GM23338 (cell line): ENCODE data around the gene UQCC3. TPM values are rescaled to one million over a fixed set of nuclear protein-coding genes. Genes with fewer than 3 reads are reported as not detected.

Source experiments
- ATAC-seq: fragments of 200-7000 bp; cut with Tn5 transposase; 3 replicates; pipeline ENCODE4 v1.9.1; 2020
- DNase-seq: peaks from one replicate; pipeline ENCODE4 v3.0.0-alpha.2; 2015; ENCODE audit warnings: low spot score
- H2AFZ ChIP-seq: fragments of 200-600 bp; sonication (generic); 2 replicates; pipeline ENCODE4 v1.8.0; 2016; ENCODE audit warnings: antibody characterized with exemption, mild to moderate bottlenecking, moderate library complexity
- H3F3A ChIP-seq: fragments of 200-600 bp; sonication (generic); replicated peaks from 2 replicates; pipeline ENCODE4 v1.8.0; 2017; ENCODE audit warnings: antibody characterized with exemption, mixed run types, low read depth
- H3K27ac ChIP-seq: fragments of 200-600 bp; sonication (generic); 2 replicates; pipeline ENCODE4 v1.6.1; 2016; ENCODE audit warnings: low read depth
- H3K27me3 ChIP-seq: fragments of 200-600 bp; sonication (generic); 2 replicates; pipeline ENCODE4 v1.8.0; 2016; ENCODE audit warnings: mild to moderate bottlenecking, mixed run types, moderate library complexity; ENCODE audit not compliant: insufficient read depth
- H3K36me3 ChIP-seq: fragments of 200-600 bp; sonication (generic); 2 replicates; pipeline ENCODE4 v1.8.0; 2016; ENCODE audit warnings: mild to moderate bottlenecking; ENCODE audit not compliant: insufficient read depth
- H3K4me1 ChIP-seq: fragments of 200-600 bp; sonication (generic); 2 replicates; pipeline ENCODE4 v1.8.0; 2016; ENCODE audit warnings: mild to moderate bottlenecking, moderate library complexity; ENCODE audit not compliant: insufficient read depth
- H3K4me2 ChIP-seq: fragments of 200-600 bp; sonication (generic); 2 replicates; pipeline ENCODE4 v1.7.1; 2017; ENCODE audit warnings: mixed run types
- H3K4me3 ChIP-seq: fragments of 200-600 bp; sonication (generic); 2 replicates; pipeline ENCODE4 v1.6.1; 2016; ENCODE audit warnings: mixed run types
- H3K79me2 ChIP-seq: fragments of 200-600 bp; sonication (generic); replicated peaks from 2 replicates; pipeline ENCODE4 v1.8.0; 2017; ENCODE audit warnings: mild to moderate bottlenecking; ENCODE audit not compliant: insufficient read depth
- H3K9me2 ChIP-seq: fragments of 200-600 bp; sonication (generic); 2 replicates; pipeline ENCODE4 v1.8.0; 2017; ENCODE audit not compliant: insufficient read depth
- H4K20me1 ChIP-seq: fragments of 200-600 bp; sonication (generic); replicated peaks from 2 replicates; pipeline ENCODE4 v1.8.0; 2017; ENCODE audit warnings: mild to moderate bottlenecking; ENCODE audit not compliant: insufficient read depth
- H3K27ac Mint-ChIP-seq: 2 replicates; pipeline ENCODE4 v1.8.0; 2020; ENCODE audit warnings: inconsistent platforms, mild to moderate bottlenecking, moderate library complexity, mixed read lengths
- H3K27me3 Mint-ChIP-seq: 3 replicates; pipeline ENCODE4 v1.8.0; 2022; ENCODE audit warnings: low read depth, mild to moderate bottlenecking, moderate library complexity, mixed read lengths, inconsistent platforms; ENCODE audit not compliant: insufficient read depth, poor library complexity
- H3K36me3 Mint-ChIP-seq: 3 replicates; pipeline ENCODE4 v1.8.0; 2021; ENCODE audit warnings: low read depth, mild to moderate bottlenecking, inconsistent platforms, moderate library complexity, mixed read lengths
- H3K4me1 Mint-ChIP-seq: 3 replicates; pipeline ENCODE4 v1.8.0; 2020; ENCODE audit warnings: mild to moderate bottlenecking, inconsistent platforms, mixed read lengths
- H3K4me3 Mint-ChIP-seq: 3 replicates; pipeline ENCODE4 v1.8.0; 2021; ENCODE audit warnings: moderate library complexity, mild to moderate bottlenecking, inconsistent platforms, mixed read lengths
- H3K9me3 Mint-ChIP-seq: 3 replicates; pipeline ENCODE4 v1.8.0; 2020; ENCODE audit warnings: moderate library complexity, mild to moderate bottlenecking, inconsistent platforms, mixed read lengths
- CREB1 ChIP-seq: fragments of 250-450 bp; sonication (Bioruptor Pico); IDR thresholded peaks from 2 replicates; pipeline ENCODE4 v1.5.0; 2020; ENCODE audit warnings: low read depth, mild to moderate bottlenecking, moderate library complexity
- EZH2 ChIP-seq: fragments of 200-600 bp; sonication (generic); IDR thresholded peaks from one replicate; pipeline ENCODE4 v1.8.0; 2017; ENCODE audit warnings: antibody characterized with exemption, mild to moderate bottlenecking, low read depth; ENCODE audit not compliant: unreplicated experiment
- EZH2phosphoT487 ChIP-seq: fragments of 200-600 bp; sonication (generic); IDR thresholded peaks from one replicate; pipeline ENCODE4 v1.8.1; 2018; ENCODE audit warnings: antibody characterized with exemption; ENCODE audit not compliant: unreplicated experiment
- JUNB ChIP-seq: IDR thresholded peaks from one replicate; pipeline ENCODE4 v1.6.1; 2016; ENCODE audit warnings: antibody characterized with exemption; ENCODE audit not compliant: unreplicated experiment
- NANOG ChIP-seq: IDR thresholded peaks from 2 replicates; pipeline ENCODE4 v1.6.1; 2016; ENCODE audit warnings: antibody characterized with exemption, borderline replicate concordance
- POLR2AphosphoS5 ChIP-seq: IDR thresholded peaks from 2 replicates; pipeline ENCODE4 v1.6.1; 2016; ENCODE audit warnings: antibody characterized with exemption, low read depth
- STAT1 ChIP-seq: IDR thresholded peaks from one replicate; pipeline ENCODE4 v1.6.1; 2016; ENCODE audit warnings: antibody characterized with exemption; ENCODE audit not compliant: unreplicated experiment
- ZNF114 ChIP-seq: fragments of 250-450 bp; sonication (Bioruptor Pico); IDR thresholded peaks from 2 replicates; pipeline ENCODE4 v1.5.0; 2020; ENCODE audit warnings: mild to moderate bottlenecking, moderate library complexity
- ZNF331 ChIP-seq: fragments of 250-450 bp; sonication (Bioruptor Pico); IDR thresholded peaks from 2 replicates; pipeline ENCODE4 v1.5.0; 2020; ENCODE audit warnings: low read depth, mild to moderate bottlenecking, moderate library complexity
- polyA plus RNA-seq: library from polyadenylated mRNA; unstranded; fragments of >200 nt; fragmentation: Nextera tagmentation; extraction: Ambion mirVana; gene quantifications from 2 replicates; pipeline ENCODE4 v1.2.1, GENCODE V29; 2016
- total RNA-seq: library from RNA; depleted of rRNA; stranded (reverse); fragments of >200 nt; shearing (Covaris generic); gene quantifications from 2 replicates; pipeline ENCODE4 v1.2.3, GENCODE V29; 2014
- TF ChIP-seq, protein P1 (sequence below), 2 experiments: fragments of 200-600 bp in 1 of 2; sonication (generic) in 1 of 2; conservative IDR thresholded peaks; 2 replicates each; pipeline versions ENCODE4 v1.5.1 to v1.6.1; 2016 to 2017; ENCODE audit warnings: antibody characterized with exemption in 2 of 2, low read depth in 2 of 2, mild to moderate bottlenecking in 2 of 2, moderate library complexity in 1 of 2
- TF ChIP-seq, protein P2 (sequence below): IDR thresholded peaks from one replicate; pipeline ENCODE4 v1.6.1; 2018; ENCODE audit warnings: antibody characterized with exemption; ENCODE audit not compliant: unreplicated experiment
- TF ChIP-seq, protein P3 (sequence below): fragments of 250-450 bp; sonication (Bioruptor Pico); IDR thresholded peaks from 2 replicates; pipeline ENCODE4 v1.5.0; 2020; ENCODE audit warnings: mild to moderate bottlenecking, moderate library complexity
- TF ChIP-seq, protein P4 (sequence below): IDR thresholded peaks from 2 replicates; pipeline ENCODE4 v1.6.1; 2016; ENCODE audit warnings: antibody characterized with exemption

The UQCC3 gene
- total and polyA plus RNA-seq, 2 experiments from 2014 or later, result 13.0 to 54.7 TPM

DNA sequence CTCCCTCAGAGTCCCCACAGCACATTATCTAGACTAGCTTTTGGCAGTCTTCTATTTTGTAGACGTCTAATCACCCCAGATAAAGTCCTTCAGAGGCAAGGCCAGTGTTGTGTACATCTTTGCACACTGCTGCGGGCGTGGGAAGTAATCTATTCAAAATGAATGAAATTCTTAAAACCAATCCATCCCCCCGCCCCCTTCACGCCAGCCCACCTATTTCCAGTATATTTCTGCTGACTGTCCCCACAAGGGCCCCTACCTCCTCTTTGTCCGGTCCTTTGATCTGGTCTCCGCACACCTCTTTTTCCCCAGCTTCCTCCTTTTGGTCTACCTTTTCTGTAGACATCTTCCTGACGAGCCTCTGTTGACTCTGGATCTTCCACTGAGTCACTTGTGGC lies 35.4 kb downstream of the UQCC3 start:
- H3K27me3 Mint-ChIP-seq, result peaks cover 27% of the 10 kb centered on the region
- H3K79me2 ChIP-seq, result peaks cover 9% of the 10 kb centered on the region
- H3K4me3 Mint-ChIP-seq, result peak overlapping the region; percentile 92
- peaks cover 38% of the 10 kb centered on the region for H3K36me3 Mint-ChIP-seq
- H3K4me1 ChIP-seq, result peaks cover 28% of the 10 kb centered on the region
- H3F3A ChIP-seq, result peaks cover 51% of the 10 kb centered on the region
- DNase-seq, result no peak
- no peak for TF ChIP-seq ZNF331
- TF ChIP-seq, protein P1, sequence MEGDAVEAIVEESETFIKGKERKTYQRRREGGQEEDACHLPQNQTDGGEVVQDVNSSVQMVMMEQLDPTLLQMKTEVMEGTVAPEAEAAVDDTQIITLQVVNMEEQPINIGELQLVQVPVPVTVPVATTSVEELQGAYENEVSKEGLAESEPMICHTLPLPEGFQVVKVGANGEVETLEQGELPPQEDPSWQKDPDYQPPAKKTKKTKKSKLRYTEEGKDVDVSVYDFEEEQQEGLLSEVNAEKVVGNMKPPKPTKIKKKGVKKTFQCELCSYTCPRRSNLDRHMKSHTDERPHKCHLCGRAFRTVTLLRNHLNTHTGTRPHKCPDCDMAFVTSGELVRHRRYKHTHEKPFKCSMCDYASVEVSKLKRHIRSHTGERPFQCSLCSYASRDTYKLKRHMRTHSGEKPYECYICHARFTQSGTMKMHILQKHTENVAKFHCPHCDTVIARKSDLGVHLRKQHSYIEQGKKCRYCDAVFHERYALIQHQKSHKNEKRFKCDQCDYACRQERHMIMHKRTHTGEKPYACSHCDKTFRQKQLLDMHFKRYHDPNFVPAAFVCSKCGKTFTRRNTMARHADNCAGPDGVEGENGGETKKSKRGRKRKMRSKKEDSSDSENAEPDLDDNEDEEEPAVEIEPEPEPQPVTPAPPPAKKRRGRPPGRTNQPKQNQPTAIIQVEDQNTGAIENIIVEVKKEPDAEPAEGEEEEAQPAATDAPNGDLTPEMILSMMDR (conservative IDR thresholded peaks at IDR 0.05; ENCODE audit: low read depth in 2 of 2), result no peak
- no peak for TF ChIP-seq ZNF114 (CRISPR knock-in tag)
- TF ChIP-seq EZH2phosphoT487, result no peak
- TF ChIP-seq, protein P2, sequence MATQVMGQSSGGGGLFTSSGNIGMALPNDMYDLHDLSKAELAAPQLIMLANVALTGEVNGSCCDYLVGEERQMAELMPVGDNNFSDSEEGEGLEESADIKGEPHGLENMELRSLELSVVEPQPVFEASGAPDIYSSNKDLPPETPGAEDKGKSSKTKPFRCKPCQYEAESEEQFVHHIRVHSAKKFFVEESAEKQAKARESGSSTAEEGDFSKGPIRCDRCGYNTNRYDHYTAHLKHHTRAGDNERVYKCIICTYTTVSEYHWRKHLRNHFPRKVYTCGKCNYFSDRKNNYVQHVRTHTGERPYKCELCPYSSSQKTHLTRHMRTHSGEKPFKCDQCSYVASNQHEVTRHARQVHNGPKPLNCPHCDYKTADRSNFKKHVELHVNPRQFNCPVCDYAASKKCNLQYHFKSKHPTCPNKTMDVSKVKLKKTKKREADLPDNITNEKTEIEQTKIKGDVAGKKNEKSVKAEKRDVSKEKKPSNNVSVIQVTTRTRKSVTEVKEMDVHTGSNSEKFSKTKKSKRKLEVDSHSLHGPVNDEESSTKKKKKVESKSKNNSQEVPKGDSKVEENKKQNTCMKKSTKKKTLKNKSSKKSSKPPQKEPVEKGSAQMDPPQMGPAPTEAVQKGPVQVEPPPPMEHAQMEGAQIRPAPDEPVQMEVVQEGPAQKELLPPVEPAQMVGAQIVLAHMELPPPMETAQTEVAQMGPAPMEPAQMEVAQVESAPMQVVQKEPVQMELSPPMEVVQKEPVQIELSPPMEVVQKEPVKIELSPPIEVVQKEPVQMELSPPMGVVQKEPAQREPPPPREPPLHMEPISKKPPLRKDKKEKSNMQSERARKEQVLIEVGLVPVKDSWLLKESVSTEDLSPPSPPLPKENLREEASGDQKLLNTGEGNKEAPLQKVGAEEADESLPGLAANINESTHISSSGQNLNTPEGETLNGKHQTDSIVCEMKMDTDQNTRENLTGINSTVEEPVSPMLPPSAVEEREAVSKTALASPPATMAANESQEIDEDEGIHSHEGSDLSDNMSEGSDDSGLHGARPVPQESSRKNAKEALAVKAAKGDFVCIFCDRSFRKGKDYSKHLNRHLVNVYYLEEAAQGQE, result no peak
- no peak for TF ChIP-seq CREB1
- TF ChIP-seq, protein P3, sequence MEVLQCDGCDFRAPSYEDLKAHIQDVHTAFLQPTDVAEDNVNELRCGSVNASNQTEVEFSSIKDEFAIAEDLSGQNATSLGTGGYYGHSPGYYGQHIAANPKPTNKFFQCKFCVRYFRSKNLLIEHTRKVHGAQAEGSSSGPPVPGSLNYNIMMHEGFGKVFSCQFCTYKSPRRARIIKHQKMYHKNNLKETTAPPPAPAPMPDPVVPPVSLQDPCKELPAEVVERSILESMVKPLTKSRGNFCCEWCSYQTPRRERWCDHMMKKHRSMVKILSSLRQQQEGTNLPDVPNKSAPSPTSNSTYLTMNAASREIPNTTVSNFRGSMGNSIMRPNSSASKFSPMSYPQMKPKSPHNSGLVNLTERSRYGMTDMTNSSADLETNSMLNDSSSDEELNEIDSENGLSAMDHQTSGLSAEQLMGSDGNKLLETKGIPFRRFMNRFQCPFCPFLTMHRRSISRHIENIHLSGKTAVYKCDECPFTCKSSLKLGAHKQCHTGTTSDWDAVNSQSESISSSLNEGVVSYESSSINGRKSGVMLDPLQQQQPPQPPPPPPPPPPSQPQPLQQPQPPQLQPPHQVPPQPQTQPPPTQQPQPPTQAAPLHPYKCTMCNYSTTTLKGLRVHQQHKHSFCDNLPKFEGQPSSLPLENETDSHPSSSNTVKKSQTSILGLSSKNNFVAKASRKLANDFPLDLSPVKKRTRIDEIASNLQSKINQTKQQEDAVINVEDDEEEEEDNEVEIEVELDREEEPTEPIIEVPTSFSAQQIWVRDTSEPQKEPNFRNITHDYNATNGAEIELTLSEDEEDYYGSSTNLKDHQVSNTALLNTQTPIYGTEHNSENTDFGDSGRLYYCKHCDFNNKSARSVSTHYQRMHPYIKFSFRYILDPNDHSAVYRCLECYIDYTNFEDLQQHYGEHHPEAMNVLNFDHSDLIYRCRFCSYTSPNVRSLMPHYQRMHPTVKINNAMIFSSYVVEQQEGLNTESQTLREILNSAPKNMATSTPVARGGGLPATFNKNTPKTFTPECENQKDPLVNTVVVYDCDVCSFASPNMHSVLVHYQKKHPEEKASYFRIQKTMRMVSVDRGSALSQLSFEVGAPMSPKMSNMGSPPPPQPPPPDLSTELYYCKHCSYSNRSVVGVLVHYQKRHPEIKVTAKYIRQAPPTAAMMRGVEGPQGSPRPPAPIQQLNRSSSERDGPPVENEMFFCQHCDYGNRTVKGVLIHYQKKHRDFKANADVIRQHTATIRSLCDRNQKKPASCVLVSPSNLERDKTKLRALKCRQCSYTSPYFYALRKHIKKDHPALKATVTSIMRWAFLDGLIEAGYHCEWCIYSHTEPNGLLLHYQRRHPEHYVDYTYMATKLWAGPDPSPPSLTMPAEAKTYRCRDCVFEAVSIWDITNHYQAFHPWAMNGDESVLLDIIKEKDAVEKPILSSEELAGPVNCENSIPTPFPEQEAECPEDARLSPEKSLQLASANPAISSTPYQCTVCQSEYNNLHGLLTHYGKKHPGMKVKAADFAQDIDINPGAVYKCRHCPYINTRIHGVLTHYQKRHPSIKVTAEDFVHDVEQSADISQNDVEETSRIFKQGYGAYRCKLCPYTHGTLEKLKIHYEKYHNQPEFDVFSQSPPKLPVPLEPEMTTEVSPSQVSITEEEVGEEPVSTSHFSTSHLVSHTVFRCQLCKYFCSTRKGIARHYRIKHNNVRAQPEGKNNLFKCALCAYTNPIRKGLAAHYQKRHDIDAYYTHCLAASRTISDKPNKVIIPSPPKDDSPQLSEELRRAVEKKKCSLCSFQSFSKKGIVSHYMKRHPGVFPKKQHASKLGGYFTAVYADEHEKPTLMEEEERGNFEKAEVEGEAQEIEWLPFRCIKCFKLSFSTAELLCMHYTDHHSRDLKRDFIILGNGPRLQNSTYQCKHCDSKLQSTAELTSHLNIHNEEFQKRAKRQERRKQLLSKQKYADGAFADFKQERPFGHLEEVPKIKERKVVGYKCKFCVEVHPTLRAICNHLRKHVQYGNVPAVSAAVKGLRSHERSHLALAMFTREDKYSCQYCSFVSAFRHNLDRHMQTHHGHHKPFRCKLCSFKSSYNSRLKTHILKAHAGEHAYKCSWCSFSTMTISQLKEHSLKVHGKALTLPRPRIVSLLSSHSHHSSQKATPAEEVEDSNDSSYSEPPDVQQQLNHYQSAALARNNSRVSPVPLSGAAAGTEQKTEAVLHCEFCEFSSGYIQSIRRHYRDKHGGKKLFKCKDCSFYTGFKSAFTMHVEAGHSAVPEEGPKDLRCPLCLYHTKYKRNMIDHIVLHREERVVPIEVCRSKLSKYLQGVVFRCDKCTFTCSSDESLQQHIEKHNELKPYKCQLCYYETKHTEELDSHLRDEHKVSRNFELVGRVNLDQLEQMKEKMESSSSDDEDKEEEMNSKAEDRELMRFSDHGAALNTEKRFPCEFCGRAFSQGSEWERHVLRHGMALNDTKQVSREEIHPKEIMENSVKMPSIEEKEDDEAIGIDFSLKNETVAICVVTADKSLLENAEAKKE (CRISPR knock-in tag), result no peak
- no peak for TF ChIP-seq NANOG
- TF ChIP-seq, protein P4, sequence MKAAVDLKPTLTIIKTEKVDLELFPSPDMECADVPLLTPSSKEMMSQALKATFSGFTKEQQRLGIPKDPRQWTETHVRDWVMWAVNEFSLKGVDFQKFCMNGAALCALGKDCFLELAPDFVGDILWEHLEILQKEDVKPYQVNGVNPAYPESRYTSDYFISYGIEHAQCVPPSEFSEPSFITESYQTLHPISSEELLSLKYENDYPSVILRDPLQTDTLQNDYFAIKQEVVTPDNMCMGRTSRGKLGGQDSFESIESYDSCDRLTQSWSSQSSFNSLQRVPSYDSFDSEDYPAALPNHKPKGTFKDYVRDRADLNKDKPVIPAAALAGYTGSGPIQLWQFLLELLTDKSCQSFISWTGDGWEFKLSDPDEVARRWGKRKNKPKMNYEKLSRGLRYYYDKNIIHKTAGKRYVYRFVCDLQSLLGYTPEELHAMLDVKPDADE, result no peak
- no peak for TF ChIP-seq POLR2AphosphoS5
- TF ChIP-seq STAT1, result no peak
- no peak for TF ChIP-seq JUNB
- no peak for TF ChIP-seq EZH2
- no peak overlapping the region for H2AFZ ChIP-seq
- H3K27ac Mint-ChIP-seq, result peak overlapping the region; percentile 95
- H3K9me3 Mint-ChIP-seq, result no peaks in the 10 kb centered on the region
- no peaks in the 10 kb centered on the region for H4K20me1 ChIP-seq
- no peaks in the 10 kb centered on the region for H3K9me2 ChIP-seq
- ATAC-seq, result no peak
- peak overlapping the region; percentile 65 for H3K4me3 ChIP-seq
- H3K27me3 ChIP-seq, result no peaks in the 10 kb centered on the region
- peak overlapping the region; percentile 87 for H3K4me2 ChIP-seq
- H3K36me3 ChIP-seq, result peaks cover 10% of the 10 kb centered on the region; the same call in 1 of the 2 replicates
- peak overlapping the region; percentile 60; the same call in 1 of the 2 replicates for H3K27ac ChIP-seq
- H3K4me1 Mint-ChIP-seq, result peaks cover 36% of the 10 kb centered on the region
